CD14-positive monocyte (primary cell): Measurements from ENCODE around the gene LDB3. TPM values are rescaled to one million over a fixed set of nuclear protein-coding genes. Genes with fewer than 3 reads are reported as not detected.

Source experiments
- DNase-seq, 3 donors: peaks; one replicate each; pipeline ENCODE4 v3.0.0-alpha.2; 2011 to 2022
- H2AFZ ChIP-seq: 2 replicates; pipeline ENCODE4 v1.6.0; 2012; ENCODE audit warnings: mild to moderate bottlenecking, low read depth, low read length, inconsistent platforms; ENCODE audit not compliant: insufficient read depth, poor library complexity, severe bottlenecking
- H3K27ac ChIP-seq, 2 donors: 1 replicate in 1 of 2; 2 replicates in 1 of 2; pipeline ENCODE4 v1.5.1; 2012 to 2013; ENCODE audit warnings: low read length in 2 of 2, control low read depth in 1 of 2, inconsistent platforms in 1 of 2, low read depth in 1 of 2, mild to moderate bottlenecking in 1 of 2
- H3K27me3 ChIP-seq, 2 donors: one replicate each; pipeline versions ENCODE4 v1.6.0 to v1.6.1; 2011 to 2013; ENCODE audit warnings: low read length in 2 of 2; ENCODE audit not compliant: control insufficient read depth in 2 of 2, insufficient read depth in 2 of 2
- H3K36me3 ChIP-seq, 2 donors: replicated peaks in 1 of 2; 1 replicate in 1 of 2; 2 replicates in 1 of 2; pipeline versions ENCODE4 v1.5.1 to v1.6.1; 2012 to 2013; ENCODE audit warnings: low read length in 2 of 2, control low read depth in 1 of 2, inconsistent platforms in 1 of 2, mild to moderate bottlenecking in 1 of 2; ENCODE audit not compliant: insufficient read depth in 2 of 2, control insufficient read depth in 1 of 2
- H3K4me1 ChIP-seq, 2 donors: 1 replicate in 1 of 2; 2 replicates in 1 of 2; pipeline versions ENCODE4 v1.5.1 to v1.6.1; 2012 to 2013; ENCODE audit warnings: low read length in 2 of 2, control low read depth in 1 of 2, inconsistent platforms in 1 of 2, mild to moderate bottlenecking in 1 of 2, moderate library complexity in 1 of 2; ENCODE audit not compliant: insufficient read depth in 2 of 2, control insufficient read depth in 1 of 2
- H3K4me2 ChIP-seq: replicated peaks from 2 replicates; pipeline ENCODE3; 2012; ENCODE audit warnings: low read length, moderate library complexity, mild to moderate bottlenecking; ENCODE audit not compliant: poor library complexity, severe bottlenecking; ENCODE audit errors: extremely low read depth
- H3K4me3 ChIP-seq, 3 experiments: fragments of 200-600 bp in 1 of 3; sonication (generic) in 1 of 3; replicated peaks in 1 of 3; 1 replicate in 2 of 3; 2 replicates in 1 of 3; pipeline ENCODE4 v1.5.1; 2011 to 2013; ENCODE audit warnings: low read length in 3 of 3, mild to moderate bottlenecking in 3 of 3, control low read depth in 2 of 3, low read depth in 2 of 3, inconsistent platforms in 1 of 3, moderate library complexity in 1 of 3
- H3K79me2 ChIP-seq: 2 replicates; pipeline ENCODE4 v1.6.0; 2012; ENCODE audit warnings: mild to moderate bottlenecking, control low read depth, inconsistent platforms, low read length, moderate library complexity; ENCODE audit not compliant: insufficient read depth
- H3K9ac ChIP-seq: 2 replicates; pipeline ENCODE4 v1.6.0; 2017; ENCODE audit warnings: low read length, mild to moderate bottlenecking; ENCODE audit not compliant: insufficient read depth, poor library complexity, severe bottlenecking
- H3K9me3 ChIP-seq, 2 donors: replicated peaks in 1 of 2; 1 replicate in 1 of 2; 2 replicates in 1 of 2; pipeline versions ENCODE4 v1.5.1 to v1.6.1; 2012 to 2013; ENCODE audit warnings: low read length in 2 of 2, control low read depth in 1 of 2; ENCODE audit not compliant: control insufficient read depth in 1 of 2, insufficient read depth in 1 of 2
- H4K20me1 ChIP-seq: 2 replicates; pipeline ENCODE4 v1.6.0; 2012; ENCODE audit warnings: mild to moderate bottlenecking, low read length, control low read depth, moderate library complexity; ENCODE audit not compliant: insufficient read depth
- H3K27ac Mint-ChIP-seq, 7 donors: one replicate each; pipeline ENCODE4 v1.8.0; 2020; ENCODE audit warnings: mild to moderate bottlenecking in 7 of 7, mixed read lengths in 7 of 7, moderate library complexity in 6 of 7, inconsistent platforms in 2 of 7
- H3K27me3 Mint-ChIP-seq, 3 donors: one replicate each; pipeline ENCODE4 v1.8.0; 2021 to 2022; ENCODE audit warnings: low read depth in 3 of 3, mild to moderate bottlenecking in 3 of 3, mixed read lengths in 3 of 3, moderate library complexity in 3 of 3, inconsistent platforms in 1 of 3
- H3K36me3 Mint-ChIP-seq, 2 donors: one replicate each; pipeline ENCODE4 v1.8.0; 2020; ENCODE audit warnings: mixed read lengths in 2 of 2, inconsistent platforms in 1 of 2, mild to moderate bottlenecking in 1 of 2
- H3K4me1 Mint-ChIP-seq: one replicate; pipeline ENCODE4 v1.8.0; 2020; ENCODE audit warnings: mild to moderate bottlenecking, mixed read lengths
- H3K4me3 Mint-ChIP-seq, 2 donors: one replicate each; pipeline ENCODE4 v1.8.0; 2020; ENCODE audit warnings: mild to moderate bottlenecking in 2 of 2, mixed read lengths in 2 of 2, moderate library complexity in 1 of 2
- H3K9me3 Mint-ChIP-seq, 7 donors: one replicate each; pipeline ENCODE4 v1.8.0; 2020 to 2022; ENCODE audit warnings: mixed read lengths in 7 of 7, mild to moderate bottlenecking in 6 of 7, moderate library complexity in 6 of 7, inconsistent platforms in 2 of 7
- whole genome bisulfite sequencing: methylation state at CpG from one replicate; pipeline ENCODE4 v1.1.5; 2013; ENCODE audit warnings: missing lambda C conversion rate; ENCODE audit not compliant: insufficient coverage; 5-methylcytosine and 5-hydroxymethylcytosine counted together
- intact Hi-C, 2 donors: fragments of 100-400 bp; cut with micrococcal nuclease; formaldehyde crosslinking; loops; one replicate each; pipeline versions ENCODE4 v1.15.0 to v1.15.1; 2023
- polyA plus RNA-seq, 3 donors: library from polyadenylated mRNA; depleted of rRNA in 1 of 3; unstranded in 2 of 3; stranded (reverse) in 1 of 3; fragments of 300-500 nt in 2 of 3; fragments of >200 nt in 1 of 3; fragmentation: Illumina TruSeq in 2 of 3; gene quantifications; 1 replicate in 2 of 3; 2 replicates in 1 of 3; pipeline ENCODE4 v1.2.3, GENCODE V29; 2012 to 2021
- TF ChIP-seq, protein P1 (sequence below): fragments of 200-600 bp; IDR thresholded peaks from one replicate; pipeline ENCODE4 v1.8.0; 2022; ENCODE audit warnings: antibody characterized with exemption, mild to moderate bottlenecking

The LDB3 gene
- polyA plus RNA-seq, 3 donors: not detected

DNA sequence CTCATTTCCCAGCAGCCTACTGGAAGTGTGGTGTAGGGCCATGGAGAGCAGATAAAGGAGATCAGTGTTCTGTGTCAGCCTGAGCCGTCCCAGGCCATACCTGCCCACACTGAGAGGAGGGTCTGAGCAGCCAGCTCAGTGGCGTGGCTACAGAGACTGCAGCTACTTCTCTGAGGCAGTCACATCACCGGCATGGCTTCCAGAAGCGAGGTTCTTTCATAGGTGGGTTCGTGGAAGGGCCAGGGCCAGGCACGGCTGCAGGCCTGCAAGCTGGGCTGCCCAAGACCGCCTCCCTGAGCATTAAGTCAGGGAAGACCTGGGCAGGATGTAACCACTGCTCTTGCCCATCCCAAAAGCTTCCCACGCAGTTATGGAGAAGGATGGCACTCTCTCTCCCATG, 34.9 kb downstream of the LDB3 start:
- no peak overlapping the region for H3K27ac ChIP-seq
- H3K9me3 ChIP-seq: no peaks in the 10 kb centered on the region
- no peaks in the 10 kb centered on the region for H3K36me3 ChIP-seq
- H3K27me3 Mint-ChIP-seq: peaks cover 3 to 4% (median 3%) of the 10 kb centered on the region in 3 donors
- no peaks in the 10 kb centered on the region for H3K4me1 Mint-ChIP-seq
- no peaks in the 10 kb centered on the region for H3K79me2 ChIP-seq
- H3K4me2 ChIP-seq: no peak overlapping the region
- H3K9ac ChIP-seq: no peak overlapping the region
- no peaks in the 10 kb centered on the region for H4K20me1 ChIP-seq
- no peak overlapping the region for H3K4me3 Mint-ChIP-seq
- no peak overlapping the region for H3K4me3 ChIP-seq
- no peaks in the 10 kb centered on the region for H3K9me3 Mint-ChIP-seq
- intact Hi-C loops: no loop called here
- TF ChIP-seq, protein P1, sequence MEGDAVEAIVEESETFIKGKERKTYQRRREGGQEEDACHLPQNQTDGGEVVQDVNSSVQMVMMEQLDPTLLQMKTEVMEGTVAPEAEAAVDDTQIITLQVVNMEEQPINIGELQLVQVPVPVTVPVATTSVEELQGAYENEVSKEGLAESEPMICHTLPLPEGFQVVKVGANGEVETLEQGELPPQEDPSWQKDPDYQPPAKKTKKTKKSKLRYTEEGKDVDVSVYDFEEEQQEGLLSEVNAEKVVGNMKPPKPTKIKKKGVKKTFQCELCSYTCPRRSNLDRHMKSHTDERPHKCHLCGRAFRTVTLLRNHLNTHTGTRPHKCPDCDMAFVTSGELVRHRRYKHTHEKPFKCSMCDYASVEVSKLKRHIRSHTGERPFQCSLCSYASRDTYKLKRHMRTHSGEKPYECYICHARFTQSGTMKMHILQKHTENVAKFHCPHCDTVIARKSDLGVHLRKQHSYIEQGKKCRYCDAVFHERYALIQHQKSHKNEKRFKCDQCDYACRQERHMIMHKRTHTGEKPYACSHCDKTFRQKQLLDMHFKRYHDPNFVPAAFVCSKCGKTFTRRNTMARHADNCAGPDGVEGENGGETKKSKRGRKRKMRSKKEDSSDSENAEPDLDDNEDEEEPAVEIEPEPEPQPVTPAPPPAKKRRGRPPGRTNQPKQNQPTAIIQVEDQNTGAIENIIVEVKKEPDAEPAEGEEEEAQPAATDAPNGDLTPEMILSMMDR: no peak
- no peak for DNase-seq
- H3K4me1 ChIP-seq: no peaks in the 10 kb centered on the region
- H3K36me3 Mint-ChIP-seq: no peaks in the 10 kb centered on the region
- no peak overlapping the region for H2AFZ ChIP-seq
- H3K27ac Mint-ChIP-seq: no peak overlapping the region
- no peaks in the 10 kb centered on the region for H3K27me3 ChIP-seq
- WGBS: 98% methylated on average over 8 of the region's 8 CpGs

DNA sequence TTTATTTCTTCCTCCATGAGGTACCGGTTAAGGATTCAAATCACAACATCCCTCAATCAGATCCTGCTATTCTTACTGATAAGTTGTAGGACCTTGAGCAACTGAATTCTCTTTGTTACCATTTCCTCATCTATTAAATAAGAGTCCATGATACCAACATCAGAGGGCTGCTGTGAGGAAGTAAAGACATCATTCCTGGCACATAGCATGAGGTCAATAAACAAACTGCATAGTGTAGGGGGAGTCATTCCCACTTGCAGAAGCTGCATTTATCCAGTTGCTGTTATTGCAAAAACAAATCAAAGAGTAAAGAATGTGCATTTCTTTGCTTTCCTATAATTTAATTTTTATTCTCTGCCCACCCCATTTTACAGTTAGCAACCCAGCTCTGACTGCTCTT, 36.8 kb downstream of the LDB3 start:
- no peak overlapping the region for H3K27ac ChIP-seq
- H3K9ac ChIP-seq: no peak overlapping the region
- WGBS: no CpG with 5 or more reads among the region's 1 CpG
- peaks cover 0 to 7% (median 4%) of the 10 kb centered on the region in 3 donors for H3K27me3 Mint-ChIP-seq
- no peaks in the 10 kb centered on the region for H3K4me1 ChIP-seq
- H3K27me3 ChIP-seq: no peaks in the 10 kb centered on the region
- H3K9me3 Mint-ChIP-seq: peaks cover 0 to 3% (median 0%) of the 10 kb centered on the region in 7 donors
- H3K79me2 ChIP-seq: no peaks in the 10 kb centered on the region
- H3K4me3 Mint-ChIP-seq: no peak overlapping the region
- no peak overlapping the region for H3K4me2 ChIP-seq
- no peaks in the 10 kb centered on the region for H3K4me1 Mint-ChIP-seq
- H3K36me3 Mint-ChIP-seq: no peaks in the 10 kb centered on the region
- no peaks in the 10 kb centered on the region for H3K9me3 ChIP-seq
- no peaks in the 10 kb centered on the region for H3K36me3 ChIP-seq
- H4K20me1 ChIP-seq: no peaks in the 10 kb centered on the region
- DNase-seq: no peak
- intact Hi-C loops: no loop called here
- H2AFZ ChIP-seq: no peak overlapping the region
- TF ChIP-seq, protein P1: no peak
- H3K4me3 ChIP-seq: no peak overlapping the region
- no peak overlapping the region for H3K27ac Mint-ChIP-seq
